Measurements from ENCODE around the gene DNAJC2.
"Not testable (repeated sequence)": the region's sequence is repeated elsewhere in the genome, so short reads cannot be mapped to it uniquely, and the experiment has no call there.

DNAJC2 gene

DNA sequence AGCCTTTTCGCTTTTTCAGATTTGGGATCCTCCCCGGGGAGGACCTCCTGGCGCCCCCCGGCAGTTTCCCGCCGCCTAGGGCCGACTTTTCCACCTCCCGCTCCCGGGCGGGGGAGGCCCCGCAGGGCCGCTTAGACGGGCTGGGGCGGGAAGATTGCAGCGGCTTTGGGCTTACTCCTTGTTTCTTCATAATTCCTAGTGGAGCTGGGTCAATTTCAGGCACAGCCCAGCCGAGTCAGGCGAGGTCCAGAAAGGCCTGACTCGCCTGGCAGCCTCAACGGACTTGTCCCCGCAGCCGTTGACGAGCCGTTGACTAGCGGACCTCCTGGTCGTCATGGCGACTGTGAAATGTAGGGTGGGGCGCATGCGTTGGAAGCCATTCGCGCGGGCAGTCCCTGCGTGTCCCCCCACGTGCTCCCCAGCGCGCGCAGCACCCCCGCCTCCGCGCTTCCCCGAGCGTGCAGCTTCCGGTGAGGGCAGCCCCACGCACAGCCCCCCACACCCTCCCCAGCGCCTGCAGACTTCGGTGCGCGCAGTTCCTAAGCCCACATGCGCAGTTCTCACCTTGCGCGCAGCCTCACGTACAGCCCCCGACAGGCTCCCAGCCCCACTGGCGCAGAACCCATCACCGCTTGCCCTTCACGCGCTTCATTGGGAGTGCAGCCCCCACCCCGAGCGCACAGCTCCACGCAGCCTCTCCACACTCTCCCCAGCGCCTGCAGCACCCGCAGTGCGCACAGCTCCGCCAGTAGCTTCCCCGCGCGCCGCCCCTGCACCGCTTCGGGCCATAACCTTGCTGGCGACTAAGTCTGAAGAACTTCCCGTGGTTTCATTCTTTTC lies 64.4 kb downstream of the DNAJC2 start:
- peak; percentile 81 for DNase-seq (ENCODE audit: low read depth, low spot score)
- H3K4me3 ChIP-seq (ENCODE audit: low read length) = peak overlapping the region; percentile 85

DNA sequence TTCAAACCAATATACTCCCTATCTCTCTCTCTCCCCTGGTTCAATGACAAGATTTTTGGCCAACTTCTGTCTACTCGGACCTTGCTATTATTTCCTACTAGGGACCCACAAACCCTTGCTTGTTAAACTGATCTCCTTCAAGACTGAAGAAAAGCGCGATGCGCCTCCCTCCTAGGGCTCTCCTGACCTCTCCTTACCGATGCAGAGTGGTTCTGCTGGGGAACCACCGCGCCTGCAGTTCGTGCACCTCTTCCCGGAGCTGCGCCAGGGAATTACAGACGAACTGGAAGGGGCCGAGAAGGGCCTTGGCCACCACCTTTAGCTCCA lies 65.0 kb downstream of the DNAJC2 start:
- not testable (repeated sequence) for DNase-seq (ENCODE audit: low read depth, low spot score)
- H3K4me3 ChIP-seq (ENCODE audit: low read length) = peak overlapping the region; percentile 85

DNA sequence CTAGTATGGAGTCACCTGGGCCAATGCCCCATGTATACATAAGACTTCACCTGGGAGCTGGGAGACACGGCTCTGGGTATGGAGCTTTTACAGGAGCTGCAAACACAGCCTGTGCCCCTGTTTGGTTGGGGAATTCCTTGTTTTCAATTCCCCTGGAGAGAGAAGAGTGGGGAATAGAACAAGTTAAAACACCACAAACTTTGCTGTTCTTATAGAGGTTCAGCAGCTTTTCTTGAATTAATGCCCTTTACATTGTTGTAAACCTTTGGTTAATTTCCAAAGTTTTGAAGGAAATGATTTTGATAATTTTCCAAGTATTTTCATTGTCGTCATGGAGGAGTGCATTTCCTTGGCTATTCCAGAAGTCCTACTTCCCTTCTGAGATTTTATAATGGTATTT lies 66.4 kb downstream of the DNAJC2 start:
- not testable (repeated sequence) for H3K4me3 ChIP-seq (ENCODE audit: low read length); DNase-seq (ENCODE audit: low read depth, low spot score)

DNA sequence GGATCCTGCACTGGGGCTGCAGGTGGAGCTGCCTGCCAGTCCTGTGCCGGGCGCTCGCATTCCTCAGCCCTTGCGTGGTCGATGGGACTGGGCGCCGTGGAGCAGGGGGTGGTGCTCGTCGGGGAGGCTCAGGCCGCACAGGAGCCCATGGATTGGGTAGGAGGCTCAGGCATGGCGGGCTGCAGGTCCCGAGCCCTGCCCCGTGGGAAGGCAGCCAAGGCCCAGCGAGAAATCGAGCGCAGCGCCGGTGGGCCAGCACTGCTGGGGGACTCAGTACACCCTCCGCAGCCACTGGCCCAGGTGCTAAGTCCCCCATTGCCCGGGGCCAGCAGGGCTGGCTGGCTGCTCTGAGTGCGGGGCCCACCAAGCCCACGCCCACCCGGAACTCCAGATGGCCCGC lies 69.7 kb downstream of the DNAJC2 start:
- DNase-seq (ENCODE audit: low read depth, low spot score); H3K4me3 ChIP-seq (ENCODE audit: low read length): not testable (repeated sequence)

DNA sequence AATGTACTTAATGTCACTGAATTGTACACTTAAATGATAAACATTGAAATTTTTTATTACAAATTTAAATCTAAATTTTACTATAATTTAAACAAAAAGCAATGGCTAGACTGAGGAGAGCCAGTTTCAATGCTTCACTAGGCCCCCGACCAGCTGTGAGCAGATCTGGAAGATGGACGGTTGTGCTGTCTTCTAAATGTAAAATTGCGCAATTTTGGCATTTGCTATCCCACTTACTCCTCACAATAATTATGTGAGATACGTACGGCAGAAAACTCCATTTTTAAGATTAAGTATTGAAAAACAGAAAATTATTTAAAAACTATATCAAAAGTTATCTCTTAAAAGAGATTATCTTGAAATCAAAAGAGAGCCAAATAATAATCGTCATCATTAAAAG lies 71.2 kb downstream of the DNAJC2 start:
- DNase-seq (ENCODE audit: low read depth, low spot score); H3K4me3 ChIP-seq (ENCODE audit: low read length): not testable (repeated sequence)

DNA sequence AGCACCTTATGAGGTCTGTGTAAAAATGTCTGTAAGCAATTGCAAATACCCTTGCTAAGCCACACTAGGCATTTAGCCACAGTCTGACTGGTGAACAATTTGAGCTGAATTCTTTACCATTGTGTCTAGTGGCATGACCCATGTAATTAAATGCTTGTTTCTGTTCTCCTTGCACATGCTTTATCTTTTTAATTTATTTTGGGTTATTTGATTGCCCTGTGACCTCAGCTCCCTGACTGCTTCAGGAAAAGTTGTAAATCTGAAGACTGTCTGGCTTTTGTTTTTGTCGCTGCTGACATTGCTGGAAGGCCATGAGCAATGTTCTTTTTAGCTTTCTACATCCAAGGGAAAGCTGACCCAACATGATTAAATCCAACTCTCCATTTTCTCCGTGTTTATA lies 78.3 kb downstream of the DNAJC2 start:
- H3K4me3 ChIP-seq (ENCODE audit: low read length); DNase-seq (ENCODE audit: low read depth, low spot score): not testable (repeated sequence)

DNA sequence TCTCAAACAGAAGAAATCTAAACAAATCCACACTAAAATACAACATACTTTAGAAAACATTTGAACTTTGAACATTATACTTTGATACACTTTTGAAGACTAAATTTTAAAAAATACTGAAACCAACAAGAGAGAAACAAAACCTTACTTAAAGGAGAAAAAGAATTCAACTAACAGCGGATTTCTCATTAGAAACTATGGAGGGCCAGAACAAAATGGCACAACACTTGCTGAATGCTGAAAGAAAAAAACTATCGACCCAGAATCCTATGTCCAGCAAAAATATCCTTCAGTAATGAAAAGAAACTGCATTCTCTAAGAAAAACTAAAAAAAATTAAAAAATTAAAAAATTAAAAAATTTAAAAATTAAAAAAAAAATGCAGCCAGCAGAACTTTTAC lies 80.5 kb downstream of the DNAJC2 start:
- not testable (repeated sequence) for H3K4me3 ChIP-seq (ENCODE audit: low read length); DNase-seq (ENCODE audit: low read depth, low spot score)

All from Jurkat, Clone E6-1 (cell line).